GM23248 (cell line): ENCODE measurements around the gene ALOX15.

Source experiments
- EZH2 ChIP-seq: fragments of 200-600 bp; sonication (generic); IDR thresholded peaks from 2 replicates; pipeline ENCODE4 v1.6.1; 2018; ENCODE audit warnings: antibody characterized with exemption, mild to moderate bottlenecking; ENCODE audit not compliant: insufficient read depth, poor library complexity, severe bottlenecking
- EZH2phosphoT487 ChIP-seq: fragments of 200-600 bp; sonication (generic); IDR thresholded peaks from 2 replicates; pipeline ENCODE4 v1.6.1; 2018; ENCODE audit warnings: antibody characterized with exemption, moderate library complexity, mild to moderate bottlenecking, low read depth; ENCODE audit not compliant: insufficient read depth

DNA sequence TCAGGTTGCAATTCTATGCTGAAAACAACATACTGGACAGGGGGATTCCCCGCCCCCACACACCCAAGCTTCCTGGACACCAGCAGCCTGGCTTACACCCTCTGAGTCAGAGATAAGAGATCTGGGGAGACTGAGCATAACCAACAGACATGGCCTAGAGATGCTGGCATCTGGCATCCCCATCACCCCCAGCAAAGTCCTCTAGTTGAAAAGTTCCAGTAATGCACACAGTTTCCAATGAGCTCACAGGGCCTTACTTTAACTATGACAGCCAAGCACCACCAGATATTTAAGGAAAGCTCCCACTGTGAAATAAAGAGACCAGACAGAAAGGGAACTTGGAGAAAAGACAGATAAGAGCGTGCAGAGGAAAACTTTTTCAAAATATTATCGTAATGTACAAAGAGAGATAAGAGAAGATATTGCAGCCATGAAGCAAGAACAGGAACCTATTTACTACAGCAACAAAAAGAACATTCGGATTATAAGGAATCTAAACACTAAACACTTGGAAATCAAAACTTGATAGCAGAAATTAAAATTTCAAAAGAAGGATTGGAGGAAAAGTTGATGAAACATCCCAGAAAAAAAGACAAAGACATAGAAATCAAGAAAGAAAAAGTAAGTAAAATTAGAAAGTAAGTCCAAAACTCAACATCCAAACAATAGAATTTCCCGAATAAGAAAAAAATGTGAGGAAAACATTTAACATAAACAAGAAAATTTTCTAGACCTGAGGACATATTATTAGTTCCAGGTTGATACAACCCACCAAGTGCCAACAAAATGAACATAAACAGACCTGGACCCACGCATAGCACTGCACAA is 17.2 kb upstream of the ALOX15 start:
- no peak for TF ChIP-seq EZH2
- TF ChIP-seq EZH2phosphoT487: no peak
